Esophagus muscularis mucosa (tissue), 4 donors: Measurements from ENCODE around the gene CAPN8.

Experiments
- EP300 ChIP-seq: sonication (generic); formaldehyde crosslinking; IDR thresholded peaks from one replicate; pipeline ENCODE4 v1.6.1; 2017; ENCODE audit warnings: antibody characterized with exemption
- POLR2A ChIP-seq: fragments of 450-650 bp; IDR thresholded peaks from one replicate; pipeline ENCODE4 v1.6.1; 2017; ENCODE audit warnings: antibody characterized with exemption, moderate library complexity, mild to moderate bottlenecking, low read depth
- POLR2AphosphoS5 ChIP-seq, 2 donors: sonication (generic); formaldehyde crosslinking; IDR thresholded peaks; one replicate each; pipeline ENCODE4 v1.6.1; 2017; ENCODE audit warnings: antibody characterized with exemption in 2 of 2
- TF ChIP-seq, protein P1 (sequence below), 3 experiments: fragments of 200-600 bp in 2 of 3; fragments of 450-650 bp in 1 of 3; sonication (generic) in 2 of 3; IDR thresholded peaks; one replicate each; pipeline ENCODE4 v1.5.1; 2017 to 2019; ENCODE audit warnings: antibody characterized with exemption in 3 of 3, mild to moderate bottlenecking in 2 of 3, moderate library complexity in 1 of 3

DNA sequence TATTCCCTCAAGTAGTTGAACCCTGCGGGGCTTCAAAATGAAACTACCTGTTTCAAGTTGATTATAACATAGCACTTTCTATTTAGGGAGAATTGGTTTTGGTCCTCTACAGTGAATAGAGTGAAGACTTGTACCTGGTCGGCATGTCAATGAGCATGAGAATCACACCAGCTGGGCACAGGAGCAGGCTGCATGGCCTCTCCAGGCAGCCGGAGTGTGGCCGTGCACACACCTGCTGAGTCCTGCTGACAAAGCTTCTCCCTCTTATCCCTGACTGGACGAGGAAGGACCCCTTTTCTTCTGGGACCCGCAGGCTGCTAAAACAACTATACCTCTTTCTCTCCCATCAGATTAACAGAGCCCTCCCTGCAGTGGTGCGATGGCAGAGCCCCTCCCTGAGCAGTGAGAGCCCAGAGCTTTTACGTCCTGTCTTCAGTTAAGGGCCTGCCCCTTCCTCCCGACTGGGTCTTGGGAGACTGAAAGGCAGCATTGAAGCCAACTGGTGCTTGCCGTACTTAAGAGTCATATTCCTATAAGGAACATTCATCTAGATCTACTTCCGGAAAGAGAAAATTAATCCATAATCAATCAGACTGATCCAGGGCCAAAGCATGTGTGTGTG is 124.9 kb downstream of the CAPN8 start:
- TF ChIP-seq POLR2A (no peak), EP300 (no peak), POLR2AphosphoS5 (IDR thresholded peaks at IDR 0.05) (no peak)
- TF ChIP-seq, protein P1, sequence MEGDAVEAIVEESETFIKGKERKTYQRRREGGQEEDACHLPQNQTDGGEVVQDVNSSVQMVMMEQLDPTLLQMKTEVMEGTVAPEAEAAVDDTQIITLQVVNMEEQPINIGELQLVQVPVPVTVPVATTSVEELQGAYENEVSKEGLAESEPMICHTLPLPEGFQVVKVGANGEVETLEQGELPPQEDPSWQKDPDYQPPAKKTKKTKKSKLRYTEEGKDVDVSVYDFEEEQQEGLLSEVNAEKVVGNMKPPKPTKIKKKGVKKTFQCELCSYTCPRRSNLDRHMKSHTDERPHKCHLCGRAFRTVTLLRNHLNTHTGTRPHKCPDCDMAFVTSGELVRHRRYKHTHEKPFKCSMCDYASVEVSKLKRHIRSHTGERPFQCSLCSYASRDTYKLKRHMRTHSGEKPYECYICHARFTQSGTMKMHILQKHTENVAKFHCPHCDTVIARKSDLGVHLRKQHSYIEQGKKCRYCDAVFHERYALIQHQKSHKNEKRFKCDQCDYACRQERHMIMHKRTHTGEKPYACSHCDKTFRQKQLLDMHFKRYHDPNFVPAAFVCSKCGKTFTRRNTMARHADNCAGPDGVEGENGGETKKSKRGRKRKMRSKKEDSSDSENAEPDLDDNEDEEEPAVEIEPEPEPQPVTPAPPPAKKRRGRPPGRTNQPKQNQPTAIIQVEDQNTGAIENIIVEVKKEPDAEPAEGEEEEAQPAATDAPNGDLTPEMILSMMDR (IDR thresholded peaks at IDR 0.05) = no peak
